ENCODE results near the gene UNKL.
A peak's percentile ranks its signal among the peaks of the same experiment; 100 is the strongest.

Gene UNKL

GRCh38 chr16:1430759-1431496 is 16.4 kb upstream of the UNKL start, which contains the start of gene PERCC1:
Gene PERCC1, plus strand, starts transcription at chr16:1431078. Its CDS starts 1,516 bp downstream, at chr16:1432594.
- DNase-seq (ENCODE audit: low spot score), result peak; percentile 78

GRCh38 chr16:1430214-1430758 is 15.8 kb upstream of the UNKL start:
- DNase-seq (ENCODE audit: low spot score), result no peak

GRCh38 chr16:1429631-1430030 is 15.1 kb upstream of the UNKL start:
- no peak for DNase-seq (ENCODE audit: low spot score)

- DNase-seq (ENCODE audit: low spot score), result no peak
Measured at GRCh38 chr16:1429012-1429411, 14.5 kb upstream of the UNKL start.

- DNase-seq (ENCODE audit: low spot score), result no peak
Measured at GRCh38 chr16:1428511-1428910, 14.0 kb upstream of the UNKL start.

- no peak for DNase-seq (ENCODE audit: low spot score)
Measured at GRCh38 chr16:1427473-1428461, 13.3 kb upstream of the UNKL start.

GRCh38 chr16:1426734-1427471 is 12.4 kb upstream of the UNKL start:
- no peak for DNase-seq (ENCODE audit: low spot score)

- DNase-seq (ENCODE audit: low spot score), result no peak
Measured at GRCh38 chr16:1425616-1426370, 11.3 kb upstream of the UNKL start.

GRCh38 chr16:1424028-1424427 is 9.5 kb upstream of the UNKL start:
- DNase-seq (ENCODE audit: low spot score), result no peak

GRCh38 chr16:1422076-1422475 is 7.6 kb upstream of the UNKL start:
- DNase-seq (ENCODE audit: low spot score), result no peak

- DNase-seq (ENCODE audit: low spot score), result no peak
Measured at GRCh38 chr16:1420111-1420539, 5.6 kb upstream of the UNKL start.

- no peak for DNase-seq (ENCODE audit: low spot score)
Measured at GRCh38 chr16:1416521-1416941, 2.0 kb upstream of the UNKL start.

GRCh38 chr16:1413684-1414531 is 596 bp downstream of the UNKL start:
- peak; percentile 63 for DNase-seq (ENCODE audit: low spot score)

GRCh38 chr16:1412847-1413246 is 1.7 kb downstream of the UNKL start:
- no peak for DNase-seq (ENCODE audit: low spot score)

GRCh38 chr16:1408171-1408837 is 6.2 kb downstream of the UNKL start:
- peak; percentile 67 for DNase-seq (ENCODE audit: low spot score)

GRCh38 chr16:1407753-1408152 is 6.8 kb downstream of the UNKL start:
- no peak for DNase-seq (ENCODE audit: low spot score)

- no peak for DNase-seq (ENCODE audit: low spot score)
Measured at GRCh38 chr16:1403733-1404132, 10.8 kb downstream of the UNKL start.

- no peak for DNase-seq (ENCODE audit: low spot score)
Measured at GRCh38 chr16:1403036-1403435, 11.5 kb downstream of the UNKL start.

GRCh38 chr16:1401758-1402154 is 12.7 kb downstream of the UNKL start:
- no peak for DNase-seq (ENCODE audit: low spot score)

All from HuH-7 (cell line).